HT-29 (cell line): ENCODE measurements around the gene SIRT5. TPM values are rescaled to one million over a fixed set of nuclear protein-coding genes. Genes with fewer than 3 reads are reported as not detected.

Experiments used
- DNase-seq: peaks from one replicate; pipeline ENCODE4 v3.0.0-alpha.2; 2015; ENCODE audit warnings: low spot score
- total RNA-seq: library from RNA; depleted of rRNA; stranded (reverse); fragments of >200 nt; shearing (Covaris generic); gene quantifications from 2 replicates; pipeline ENCODE4 v1.2.3, GENCODE V29; 2014; rRNA removed

Gene SIRT5
- total RNA-seq, result 7.4 and 8.3 TPM in 2 replicates

GRCh38 chr6:13574571-13575376 is at the start of gene SIRT5:
SIRT5 (plus strand) TSS chr6:13574601; CDS start chr6:13584111, 9,510 bp downstream.
- peak; percentile 93 for DNase-seq

- DNase-seq, result no peak
These were observed 49.4 kb upstream of the SIRT5 start for GRCh38 chr6:13524801-13525508.

- no peak for DNase-seq
These were observed 48.1 kb upstream of the SIRT5 start for GRCh38 chr6:13526357-13526726.

- no peak for DNase-seq
These were observed 47.4 kb upstream of the SIRT5 start for GRCh38 chr6:13526727-13527670.

GRCh38 chr6:13527671-13528056 is 46.7 kb upstream of the SIRT5 start:
- no peak for DNase-seq

- peak; percentile 16 for DNase-seq
These were observed 46.2 kb upstream of the SIRT5 start for GRCh38 chr6:13528232-13528631.

GRCh38 chr6:13528777-13529343 is 45.5 kb upstream of the SIRT5 start:
- no peak for DNase-seq

- DNase-seq, result no peak
These were observed 42.4 kb upstream of the SIRT5 start for GRCh38 chr6:13531956-13532355.

GRCh38 chr6:13534536-13534935 is 39.9 kb upstream of the SIRT5 start:
- no peak for DNase-seq

- DNase-seq, result no peak
These were observed 39.1 kb upstream of the SIRT5 start for GRCh38 chr6:13535306-13535705.

GRCh38 chr6:13536796-13537526 is 37.4 kb upstream of the SIRT5 start:
- no peak for DNase-seq

- no peak for DNase-seq
These were observed 36.9 kb upstream of the SIRT5 start for GRCh38 chr6:13537527-13537897.

- DNase-seq, result peak; percentile 69
These were observed 36.3 kb upstream of the SIRT5 start for GRCh38 chr6:13538084-13538483.

- DNase-seq, result no peak
These were observed 35.8 kb upstream of the SIRT5 start for GRCh38 chr6:13538600-13538999.

- no peak for DNase-seq
These were observed 34.8 kb upstream of the SIRT5 start for GRCh38 chr6:13539572-13539971.

GRCh38 chr6:13541496-13541895 is 32.9 kb upstream of the SIRT5 start:
- no peak for DNase-seq

GRCh38 chr6:13544454-13545186 is 29.8 kb upstream of the SIRT5 start:
- DNase-seq, result peak; percentile 63

GRCh38 chr6:13545885-13546284 is 28.5 kb upstream of the SIRT5 start:
- no peak for DNase-seq

- no peak for DNase-seq
These were observed 25.7 kb upstream of the SIRT5 start for GRCh38 chr6:13548500-13549210.

- DNase-seq, result no peak
These were observed 23.7 kb upstream of the SIRT5 start for GRCh38 chr6:13550656-13551055.
